Ovary (tissue), 9 donors: ENCODE results near the gene ABCG1. TPM values are rescaled to one million over a fixed set of nuclear protein-coding genes. Genes with fewer than 3 reads are reported as not detected.

Source experiments
- DNase-seq, 5 donors: peaks; one replicate each; pipeline ENCODE4 v3.0.0-alpha.2; 2019 to 2020
- H3K27ac ChIP-seq, 2 donors: fragments of 200-600 bp; one replicate each; pipeline versions ENCODE4 v1.5.1 to v1.8.0; 2019 to 2022
- H3K27me3 ChIP-seq: fragments of 200-600 bp; one replicate; pipeline ENCODE4 v1.8.0; 2022
- H3K36me3 ChIP-seq: fragments of 200-600 bp; sonication (generic); one replicate; pipeline ENCODE4 v1.5.1; 2019
- H3K4me1 ChIP-seq: one replicate; pipeline ENCODE4 v1.8.1; 2013; ENCODE audit warnings: mild to moderate bottlenecking, moderate library complexity; ENCODE audit not compliant: insufficient read depth
- H3K4me3 ChIP-seq: fragments of 200-600 bp; sonication (generic); one replicate; pipeline ENCODE4 v1.5.1; 2017
- H3K9me3 ChIP-seq, 2 donors: fragments of 200-600 bp in 1 of 2; sonication (generic) in 1 of 2; one replicate each; pipeline versions ENCODE4 v1.5.1 to v1.8.1; 2013 to 2019; ENCODE audit warnings: mild to moderate bottlenecking in 1 of 2, moderate library complexity in 1 of 2
- CTCF ChIP-seq, 3 donors: fragments of 450-650 bp in 2 of 3; fragments of 200-600 bp in 1 of 3; IDR thresholded peaks; one replicate each; pipeline versions ENCODE4 v1.5.1 to v1.8.0; 2016 to 2022; ENCODE audit warnings: antibody characterized with exemption in 3 of 3, mild to moderate bottlenecking in 1 of 3
- EP300 ChIP-seq: sonication (generic); formaldehyde crosslinking; IDR thresholded peaks from one replicate; pipeline ENCODE4 v1.6.1; 2017; ENCODE audit warnings: antibody characterized with exemption
- POLR2A ChIP-seq: fragments of 450-650 bp; IDR thresholded peaks from one replicate; pipeline ENCODE4 v1.6.1; 2017; ENCODE audit warnings: antibody characterized with exemption, mild to moderate bottlenecking, moderate library complexity
- WGBS, 3 donors: extraction: QIAGEN DNeasy Blood & Tissue Kit in 1 of 3; methylation state at CpG; one replicate each; pipeline versions ENCODE4 v1.1.5 to v1.1.7; 2013 to 2017; 5-methylcytosine and 5-hydroxymethylcytosine counted together
- intact Hi-C, 4 donors: fragments of 100-400 bp; cut with DNase I; formaldehyde crosslinking; loops; one replicate each; pipeline versions ENCODE4 v1.11.0 to v1.15.1; 2022 to 2023
- polyA plus RNA-seq, 2 donors: library from polyadenylated mRNA; stranded (reverse); fragments of 200-250 nt in 1 of 2; fragments of 350-450 nt in 1 of 2; fragmentation: Illumina TruSeq in 1 of 2; extraction: RNeasy Lipid Tissue Mini Kit (QIAGEN cat#74804) in 1 of 2; gene quantifications; one replicate each; pipeline ENCODE4 v1.2.3, GENCODE V29; 2013 to 2014
- total RNA-seq, 7 donors: library from RNA; depleted of rRNA in 2 of 7; stranded (reverse); fragments of >200 nt in 2 of 7; fragmentation: NEBNext Ultra II Directional in 3 of 7; extraction: Animal tissue kit (Norgen Biotek cat#: 25700) in 3 of 7; gene quantifications; one replicate each; pipeline versions ENCODE4 v1.1.0 to v1.2.4, GENCODE V29; 2016 to 2023
- donor health status: DM: no; HTN: no; CAD: no; lungs with moderate emphysema.
- donor health status: DM: no; HTN: no; CAD: no.
- donor health status: Bipolar disorder and iron deficiency.
- donor health status: DM: yes; HTN: yes; CAD: no.
- donor health status: DM: no; HTN: no; CAD: no.
- donor health status: DM: yes; HTN: yes; CAD: no.

Gene ABCG1
- total and polyA plus RNA-seq, 9 donors: 4.3 to 14.9 (median 5.8) TPM

GRCh38 chr21:42219606-42220137, 732 bp downstream of the ABCG1 start:
- Histone ChIP-seq H3K4me1 (no peaks in the 10 kb centered on the region), H3K27ac (peak overlapping the region in 1 of 2 donors; percentile 42), H3K36me3 (no peaks in the 10 kb centered on the region), H3K27me3 (no peaks in the 10 kb centered on the region), H3K4me3 (peak overlapping the region; percentile 35), H3K9me3 (no peaks in the 10 kb centered on the region)
- peak in 2 of 5 donors; percentile 35 to 50 for DNase-seq
- intact Hi-C loops: no loop called here
- TF ChIP-seq EP300 (no peak), POLR2A (no peak), CTCF (IDR thresholded peaks at IDR 0.05) (no peak)
- 0 to 1% (median 1%) methylated on average over 26 to 41 of the region's 41 CpGs for WGBS, 3 donors

- H3K9me3 ChIP-seq: no peaks in the 10 kb centered on the region
- TF ChIP-seq POLR2A: no peak
- no peak for TF ChIP-seq EP300
- no peak for TF ChIP-seq CTCF (IDR thresholded peaks at IDR 0.05)
- 1 to 3% (median 1%) methylated on average over 26 of the region's 26 CpGs for WGBS, 3 donors
- no peaks in the 10 kb centered on the region for H3K4me1 ChIP-seq
- no peaks in the 10 kb centered on the region for H3K36me3 ChIP-seq
- peak overlapping the region; percentile 35 for H3K4me3 ChIP-seq
- peak overlapping the region in 1 of 2 donors; percentile 42 for H3K27ac ChIP-seq
- DNase-seq: peak; percentile 20 to 57 (median 39)
- intact Hi-C loops: no loop called here
- no peaks in the 10 kb centered on the region for H3K27me3 ChIP-seq
These were observed 1.3 kb downstream of the ABCG1 start for GRCh38 chr21:42220138-42220701.

GRCh38 chr21:42221581-42222345, 2.8 kb downstream of the ABCG1 start:
- no peaks in the 10 kb centered on the region for H3K4me1 ChIP-seq
- no peaks in the 10 kb centered on the region for H3K36me3 ChIP-seq
- intact Hi-C loops: no loop called here
- DNase-seq: no peak
- 63 to 81% (median 75%) methylated on average over 15 of the region's 15 CpGs for WGBS, 3 donors
- H3K9me3 ChIP-seq: no peaks in the 10 kb centered on the region
- no peak overlapping the region for H3K4me3 ChIP-seq
- no peak overlapping the region for H3K27ac ChIP-seq
- no peak for TF ChIP-seq CTCF (IDR thresholded peaks at IDR 0.05)
- TF ChIP-seq EP300: no peak
- TF ChIP-seq POLR2A: no peak
- H3K27me3 ChIP-seq: no peaks in the 10 kb centered on the region

- intact Hi-C loops: no loop called here
- Histone ChIP-seq H3K27me3 (no peaks in the 10 kb centered on the region), H3K36me3 (no peaks in the 10 kb centered on the region), H3K9me3 (no peaks in the 10 kb centered on the region), H3K27ac (no peak overlapping the region), H3K4me3 (no peak overlapping the region), H3K4me1 (no peaks in the 10 kb centered on the region)
- no peak for TF ChIP-seq POLR2A
- TF ChIP-seq CTCF (IDR thresholded peaks at IDR 0.05): no peak
- no peak for TF ChIP-seq EP300
- no peak for DNase-seq
- 85 to 88% (median 88%) methylated on average over 6 of the region's 6 CpGs for WGBS, 3 donors
These were observed 3.4 kb downstream of the ABCG1 start for GRCh38 chr21:42222386-42222785.
